ENCODE results near the gene C9. TPM values are rescaled to one million over a fixed set of nuclear protein-coding genes. Genes with fewer than 3 reads are reported as not detected.
"Not testable (repeated sequence)": the region's sequence is repeated elsewhere in the genome, so short reads cannot be mapped to it uniquely, and the experiment has no call there.

The C9 gene
- total and polyA plus RNA-seq, 2 donors (not counting 1 experiment from before 2014, with no cell fraction given): not detected

DNA sequence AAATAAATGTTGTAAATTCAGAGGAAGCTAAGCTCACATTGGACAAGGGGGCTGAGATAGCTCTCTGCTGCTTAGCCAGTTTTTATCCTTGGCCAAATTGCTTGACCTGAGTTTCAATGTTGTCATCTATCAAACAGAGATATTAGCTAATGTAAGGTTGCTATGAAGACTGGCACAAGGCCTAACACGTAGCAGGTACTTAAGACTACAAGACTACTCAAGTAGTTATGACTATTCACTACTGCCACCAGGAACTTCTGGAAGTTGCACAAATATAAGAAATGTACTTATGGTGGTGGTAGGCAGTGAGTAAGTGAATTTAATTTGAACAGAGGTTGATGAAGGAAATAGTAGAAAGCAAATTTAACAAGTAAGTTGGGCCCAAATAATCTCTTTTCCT, 127.6 kb downstream of the C9 start:
- Histone ChIP-seq H3K4me2 (replicated peaks; ENCODE audit: low read depth, low read length, poor library complexity, severe bottlenecking) (no peak overlapping the region), H3K9me3 (ENCODE audit: control extremely low read depth in 1 of 3, control insufficient read depth in 2 of 3, insufficient read depth in 1 of 3, low read length in 2 of 3) (peaks cover 0 to 8% (median 0%) of the 10 kb centered on the region in 3 donors), H3K9ac (ENCODE audit: low read length) (no peak overlapping the region), H3K4me1 (ENCODE audit: control insufficient read depth in 2 of 2, insufficient read depth in 2 of 2, low read length in 2 of 2) (no peaks in the 10 kb centered on the region), H3K27me3 (replicated peaks in 1 of 4; ENCODE audit: control extremely low read depth in 1 of 4, control insufficient read depth in 3 of 4, insufficient read depth in 4 of 4, low read length in 3 of 4) (no peaks in the 10 kb centered on the region), H3K27ac (ENCODE audit: low read length in 2 of 2) (no peak overlapping the region), H4K20me1 (ENCODE audit: control insufficient read depth, insufficient read depth, low read length, poor library complexity, severe bottlenecking) (no peaks in the 10 kb centered on the region), H3K79me2 (ENCODE audit: control insufficient read depth, insufficient read depth, low read length) (no peaks in the 10 kb centered on the region), H2AFZ (ENCODE audit: insufficient read depth, low read depth, low read length, poor library complexity, severe bottlenecking) (no peak overlapping the region), H3K36me3 (replicated peaks in 1 of 2; ENCODE audit: control extremely low read depth in 1 of 2, control insufficient read depth in 1 of 2, extremely low read depth in 1 of 2, insufficient read depth in 2 of 2, low read length in 1 of 2) (no peaks in the 10 kb centered on the region), H3K4me3 (ENCODE audit: control extremely low read depth in 1 of 5, extremely low read depth in 1 of 5, insufficient read depth in 1 of 5, low read depth in 2 of 5, low read length in 4 of 5) (no peak overlapping the region)
- POLR2A ChIA-PET: no interaction called here
- TF ChIP-seq, protein P1, sequence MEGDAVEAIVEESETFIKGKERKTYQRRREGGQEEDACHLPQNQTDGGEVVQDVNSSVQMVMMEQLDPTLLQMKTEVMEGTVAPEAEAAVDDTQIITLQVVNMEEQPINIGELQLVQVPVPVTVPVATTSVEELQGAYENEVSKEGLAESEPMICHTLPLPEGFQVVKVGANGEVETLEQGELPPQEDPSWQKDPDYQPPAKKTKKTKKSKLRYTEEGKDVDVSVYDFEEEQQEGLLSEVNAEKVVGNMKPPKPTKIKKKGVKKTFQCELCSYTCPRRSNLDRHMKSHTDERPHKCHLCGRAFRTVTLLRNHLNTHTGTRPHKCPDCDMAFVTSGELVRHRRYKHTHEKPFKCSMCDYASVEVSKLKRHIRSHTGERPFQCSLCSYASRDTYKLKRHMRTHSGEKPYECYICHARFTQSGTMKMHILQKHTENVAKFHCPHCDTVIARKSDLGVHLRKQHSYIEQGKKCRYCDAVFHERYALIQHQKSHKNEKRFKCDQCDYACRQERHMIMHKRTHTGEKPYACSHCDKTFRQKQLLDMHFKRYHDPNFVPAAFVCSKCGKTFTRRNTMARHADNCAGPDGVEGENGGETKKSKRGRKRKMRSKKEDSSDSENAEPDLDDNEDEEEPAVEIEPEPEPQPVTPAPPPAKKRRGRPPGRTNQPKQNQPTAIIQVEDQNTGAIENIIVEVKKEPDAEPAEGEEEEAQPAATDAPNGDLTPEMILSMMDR (IDR thresholded peaks at IDR 0.05): no peak
- TF ChIP-seq EZH2 (IDR thresholded peaks at IDR 0.05; ENCODE audit: borderline replicate concordance, insufficient read depth, low read depth, low read length, poor library complexity, severe bottlenecking): no peak
- DNase-seq: no peak
- CTCF ChIA-PET: interaction anchor here (2.6 kb wide), 1 partner anchor 19 kb away, joined by 11 read pairs; no protein-coding TSS in a partner anchor
- Mint-ChIP-seq H3K27me3 (peaks cover 8% of the 10 kb centered on the region), H3K4me3 (no peak overlapping the region), H3K9me3 (ENCODE audit: insufficient read depth) (peaks cover 6% of the 10 kb centered on the region), H3K4me1 (no peaks in the 10 kb centered on the region), H3K27ac (no peak overlapping the region)
- intact Hi-C loops (cut with micrococcal nuclease): no loop called here
- no peak for ATAC-seq (ENCODE audit: low read depth)
- no CpG with 5 or more reads among the region's 1 CpG for WGBS (ENCODE audit: insufficient coverage)

DNA sequence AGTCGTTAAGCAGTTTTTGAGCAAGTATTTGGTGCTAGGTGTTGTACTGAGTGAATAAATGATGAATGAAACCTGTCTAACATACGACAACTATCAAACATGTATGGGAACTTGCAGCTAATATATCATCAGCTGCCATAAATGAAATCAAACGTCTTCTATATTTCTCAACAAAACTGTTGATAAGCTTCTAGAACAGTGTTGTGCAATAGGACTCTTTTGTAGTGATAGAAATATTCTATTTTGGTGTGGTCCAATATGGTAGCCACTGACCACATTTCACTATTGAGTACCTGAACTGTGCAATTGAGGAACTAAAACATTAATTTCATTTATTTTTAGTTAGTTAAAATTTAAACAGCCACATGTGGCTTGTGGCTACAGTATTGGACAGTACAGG, 128.6 kb downstream of the C9 start:
- Histone ChIP-seq H3K4me2 (replicated peaks; ENCODE audit: low read depth, low read length, poor library complexity, severe bottlenecking) (no peak overlapping the region), H2AFZ (ENCODE audit: insufficient read depth, low read depth, low read length, poor library complexity, severe bottlenecking) (no peak overlapping the region), H3K9ac (ENCODE audit: low read length) (no peak overlapping the region), H3K36me3 (replicated peaks in 1 of 2; ENCODE audit: control extremely low read depth in 1 of 2, control insufficient read depth in 1 of 2, extremely low read depth in 1 of 2, insufficient read depth in 2 of 2, low read length in 1 of 2) (no peaks in the 10 kb centered on the region), H3K4me3 (ENCODE audit: control extremely low read depth in 1 of 5, extremely low read depth in 1 of 5, insufficient read depth in 1 of 5, low read depth in 2 of 5, low read length in 4 of 5) (no peak overlapping the region), H3K4me1 (ENCODE audit: control insufficient read depth in 2 of 2, insufficient read depth in 2 of 2, low read length in 2 of 2) (no peaks in the 10 kb centered on the region), H3K27ac (ENCODE audit: low read length in 2 of 2) (no peak overlapping the region), H3K9me3 (ENCODE audit: control extremely low read depth in 1 of 3, control insufficient read depth in 2 of 3, insufficient read depth in 1 of 3, low read length in 2 of 3) (no peaks in the 10 kb centered on the region), H4K20me1 (ENCODE audit: control insufficient read depth, insufficient read depth, low read length, poor library complexity, severe bottlenecking) (no peaks in the 10 kb centered on the region), H3K27me3 (replicated peaks in 1 of 4; ENCODE audit: control extremely low read depth in 1 of 4, control insufficient read depth in 3 of 4, insufficient read depth in 4 of 4, low read length in 3 of 4) (no peaks in the 10 kb centered on the region), H3K79me2 (ENCODE audit: control insufficient read depth, insufficient read depth, low read length) (no peaks in the 10 kb centered on the region)
- H3K4me3 Mint-ChIP-seq: no peak overlapping the region
- POLR2A ChIA-PET: no interaction called here
- no peaks in the 10 kb centered on the region for H3K4me1 Mint-ChIP-seq
- TF ChIP-seq EZH2 (IDR thresholded peaks at IDR 0.05; ENCODE audit: borderline replicate concordance, insufficient read depth, low read depth, low read length, poor library complexity, severe bottlenecking): no peak
- TF ChIP-seq, protein P1 (IDR thresholded peaks at IDR 0.05): no peak
- intact Hi-C loops (cut with micrococcal nuclease): no loop called here
- WGBS (ENCODE audit: insufficient coverage): no CpG with 5 or more reads among the region's 3 CpGs
- no peak overlapping the region for H3K27ac Mint-ChIP-seq
- no peak for ATAC-seq (ENCODE audit: low read depth)
- CTCF ChIA-PET: interaction anchor here (2.6 kb wide), 1 partner anchor 18 kb away, joined by 11 read pairs; no protein-coding TSS in a partner anchor
- H3K9me3 Mint-ChIP-seq (ENCODE audit: insufficient read depth): peaks cover 3% of the 10 kb centered on the region
- DNase-seq: no peak
- peaks cover 11% of the 10 kb centered on the region for H3K27me3 Mint-ChIP-seq

DNA sequence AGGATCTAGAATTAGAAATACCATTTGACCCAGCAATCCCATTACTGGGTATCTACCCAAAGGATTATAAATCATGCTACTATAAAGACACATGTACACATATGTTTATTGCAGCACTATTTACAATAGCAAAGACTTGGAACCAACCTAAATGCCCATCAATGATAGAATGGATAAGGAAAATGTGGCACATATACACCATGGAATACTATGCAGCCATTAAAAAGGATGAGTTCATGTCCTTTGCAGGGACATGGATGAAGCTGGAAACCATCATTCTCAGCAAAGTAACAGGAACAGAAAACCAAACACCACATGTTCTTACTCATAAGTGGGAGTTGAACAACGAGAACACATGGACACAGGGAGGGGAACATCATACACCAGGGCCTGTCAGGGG, 129.8 kb downstream of the C9 start:
- CTCF ChIA-PET: interaction anchor here (0.7 to 2.6 kb wide), 2 partner anchors 17 to 154 kb away, joined by 3 to 11 read pairs; no protein-coding TSS in a partner anchor
- H3K4me1 Mint-ChIP-seq; H3K27me3 ChIP-seq (replicated peaks in 1 of 4; ENCODE audit: control extremely low read depth in 1 of 4, control insufficient read depth in 3 of 4, insufficient read depth in 4 of 4, low read length in 3 of 4); ATAC-seq (ENCODE audit: low read depth); intact Hi-C loops (cut with micrococcal nuclease); H3K27ac Mint-ChIP-seq; H3K27ac ChIP-seq (ENCODE audit: low read length in 2 of 2); H3K9me3 Mint-ChIP-seq (ENCODE audit: insufficient read depth); H3K79me2 ChIP-seq (ENCODE audit: control insufficient read depth, insufficient read depth, low read length); H4K20me1 ChIP-seq (ENCODE audit: control insufficient read depth, insufficient read depth, low read length, poor library complexity, severe bottlenecking); POLR2A ChIA-PET; H3K36me3 ChIP-seq (replicated peaks in 1 of 2; ENCODE audit: control extremely low read depth in 1 of 2, control insufficient read depth in 1 of 2, extremely low read depth in 1 of 2, insufficient read depth in 2 of 2, low read length in 1 of 2); H3K4me2 ChIP-seq (replicated peaks; ENCODE audit: low read depth, low read length, poor library complexity, severe bottlenecking); H3K9me3 ChIP-seq (ENCODE audit: control extremely low read depth in 1 of 3, control insufficient read depth in 2 of 3, insufficient read depth in 1 of 3, low read length in 2 of 3); DNase-seq; H3K9ac ChIP-seq (ENCODE audit: low read length); H3K4me3 Mint-ChIP-seq; H3K4me3 ChIP-seq (ENCODE audit: control extremely low read depth in 1 of 5, extremely low read depth in 1 of 5, insufficient read depth in 1 of 5, low read depth in 2 of 5, low read length in 4 of 5); H3K4me1 ChIP-seq (ENCODE audit: control insufficient read depth in 2 of 2, insufficient read depth in 2 of 2, low read length in 2 of 2); H2AFZ ChIP-seq (ENCODE audit: insufficient read depth, low read depth, low read length, poor library complexity, severe bottlenecking): not testable (repeated sequence)
- no CpG with 5 or more reads among the region's 1 CpG for WGBS (ENCODE audit: insufficient coverage)
- peaks cover 11% of the 10 kb centered on the region for H3K27me3 Mint-ChIP-seq
